Measurements from ENCODE around the gene CYB5A.

Gene CYB5A

DNA sequence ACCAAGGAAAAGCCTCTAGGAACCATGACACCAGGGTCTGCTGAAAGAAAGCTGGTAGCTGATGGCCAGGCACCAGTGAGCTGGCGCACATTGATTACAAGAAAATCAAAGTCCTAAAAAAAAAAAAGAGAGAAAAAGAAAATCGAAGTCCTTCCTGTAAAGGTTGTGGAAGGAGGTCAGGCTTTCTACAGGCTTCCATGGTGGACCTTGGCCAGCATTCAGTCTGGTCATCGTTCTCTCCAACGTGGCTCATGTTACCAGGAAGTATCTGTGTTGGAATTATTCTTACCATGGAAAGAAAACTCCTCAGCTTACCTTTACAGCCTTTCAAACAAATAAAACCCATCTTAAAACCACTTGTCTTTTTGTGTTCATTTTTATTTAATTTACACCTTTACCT is 65.6 kb downstream of the CYB5A start:
- TF ChIP-seq CTCF (IDR thresholded peaks at IDR 0.05; ENCODE audit: control insufficient read depth, insufficient read depth, low read depth, low read length, missing control alignments) = no peak
- no peak for DNase-seq (ENCODE audit: low read depth)
- H3K4me3 ChIP-seq (ENCODE audit: control insufficient read depth, low read depth, low read length) = no peak overlapping the region

- no peak for TF ChIP-seq CTCF (IDR thresholded peaks at IDR 0.05; ENCODE audit: control insufficient read depth, insufficient read depth, low read depth, low read length, missing control alignments)
Observed at GRCh38 chr18:74225193-74225840, 66.4 kb downstream of the CYB5A start.

GRCh38 chr18:74222710-74223494 is 68.9 kb downstream of the CYB5A start:
- TF ChIP-seq CTCF (IDR thresholded peaks at IDR 0.05; ENCODE audit: control insufficient read depth, insufficient read depth, low read depth, low read length, missing control alignments) = no peak
- no peak overlapping the region for H3K4me3 ChIP-seq (ENCODE audit: control insufficient read depth, low read depth, low read length)
- DNase-seq (ENCODE audit: low read depth) = no peak

More at GRCh38 chr18:74225193-74225840, 66.4 kb downstream of the CYB5A start:
- no peak for DNase-seq (ENCODE audit: low read depth)
- no peak overlapping the region for H3K4me3 ChIP-seq (ENCODE audit: control insufficient read depth, low read depth, low read length)

DNA sequence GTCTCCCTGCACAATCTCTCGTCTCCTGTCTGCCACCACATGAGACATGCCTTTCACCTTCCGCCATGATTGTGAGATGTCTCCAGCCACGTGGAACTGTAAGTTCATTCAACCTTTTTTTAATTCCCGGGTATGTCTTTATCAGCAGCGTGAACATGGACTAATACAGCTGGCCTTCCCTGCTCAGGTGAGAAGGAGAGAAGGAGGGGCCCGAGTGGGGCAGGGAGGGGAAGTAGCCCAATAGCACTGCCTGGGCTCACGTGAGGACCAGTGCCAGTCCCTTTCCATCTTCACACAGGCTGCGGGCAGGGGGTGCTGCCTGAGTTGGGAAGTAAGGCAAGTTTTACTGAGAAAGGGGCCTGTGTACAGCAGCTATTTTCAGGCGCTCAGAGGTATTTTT is 70.7 kb downstream of the CYB5A start:
- TF ChIP-seq CTCF (IDR thresholded peaks at IDR 0.05; ENCODE audit: control insufficient read depth, insufficient read depth, low read depth, low read length, missing control alignments) = no peak
- no peak overlapping the region for H3K4me3 ChIP-seq (ENCODE audit: control insufficient read depth, low read depth, low read length)
- no peak for DNase-seq (ENCODE audit: low read depth)

DNA sequence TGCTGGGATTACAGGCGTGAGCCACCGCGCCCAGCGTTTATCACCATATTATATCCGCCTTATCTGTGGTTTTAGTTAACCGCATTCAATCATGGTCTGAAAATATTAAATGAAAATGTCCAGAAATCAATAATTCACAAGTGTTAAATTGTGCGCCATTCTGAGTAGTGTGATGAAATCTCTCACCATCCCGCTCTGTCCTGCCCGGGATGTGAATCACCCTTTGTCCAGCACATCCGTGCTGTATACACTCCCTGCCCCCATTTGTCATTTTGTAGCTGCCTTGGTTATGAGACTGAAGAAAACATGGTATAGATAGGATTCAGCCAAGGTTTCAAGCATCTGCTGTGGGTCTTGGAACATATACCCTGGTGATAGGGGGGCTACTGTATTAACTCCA is 72.7 kb downstream of the CYB5A start:
- H3K4me3 ChIP-seq (ENCODE audit: control insufficient read depth, low read depth, low read length) = no peak overlapping the region
- no peak for DNase-seq (ENCODE audit: low read depth)
- no peak for TF ChIP-seq CTCF (IDR thresholded peaks at IDR 0.05; ENCODE audit: control insufficient read depth, insufficient read depth, low read depth, low read length, missing control alignments)

DNA sequence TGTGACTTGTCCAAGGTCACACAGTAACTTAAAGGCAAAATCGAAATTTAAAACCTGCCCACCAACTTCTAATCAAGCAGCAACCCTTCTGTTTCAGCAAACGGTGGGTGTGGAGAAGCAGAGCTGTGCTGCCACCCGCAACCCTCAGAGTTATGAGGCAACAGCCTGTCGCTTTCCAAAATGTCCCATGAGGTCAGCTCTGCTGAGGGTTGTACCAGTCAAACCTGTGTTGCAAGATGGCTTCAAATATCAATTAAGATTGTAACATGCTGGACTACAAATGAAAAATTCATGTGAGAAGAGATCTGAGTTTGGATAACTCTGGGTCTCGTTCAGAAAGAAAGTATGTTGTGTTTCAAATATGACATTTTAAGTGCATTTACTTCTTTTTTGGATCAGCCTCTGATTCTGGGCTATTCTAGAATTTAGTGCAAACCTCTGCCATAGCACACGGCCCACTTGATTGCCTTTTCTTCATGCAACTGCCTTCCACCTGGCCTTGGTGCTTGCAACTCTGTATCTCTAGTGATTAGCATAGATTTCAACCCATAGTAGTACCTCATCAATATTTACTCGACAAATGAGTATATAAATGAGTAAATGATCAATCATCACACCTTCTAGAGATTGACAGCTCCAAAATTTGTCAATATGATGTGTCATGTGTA is 74.2 kb downstream of the CYB5A start:
- no peak for DNase-seq (ENCODE audit: low read depth)
- no peak overlapping the region for H3K4me3 ChIP-seq (ENCODE audit: control insufficient read depth, low read depth, low read length)
- no peak for TF ChIP-seq CTCF (IDR thresholded peaks at IDR 0.05; ENCODE audit: control insufficient read depth, insufficient read depth, low read depth, low read length, missing control alignments)
